Activated CD4-positive, alpha-beta T cell treated with anti-CD3 and anti-CD28 coated beads, Interleukin-2, amount 10 ng/mL, durations not matched to agents 7 days and 5 days (primary cell): ENCODE data around the gene TRIM41. TPM values are rescaled to one million over a fixed set of nuclear protein-coding genes. Genes with fewer than 3 reads are reported as not detected.

Experiments
- CTCF ChIA-PET: fragments of 350-600 bp; sonication (Branson Sonifier 250); formaldehyde crosslinking; loops from one replicate; lab custom pipeline; 2021; ENCODE audit warnings: antibody characterized with exemption; lab: Charles Lee
- POLR2A ChIA-PET: fragments of 350-600 bp; sonication (Branson Sonifier 250); formaldehyde crosslinking; loops from one replicate; lab custom pipeline; 2021; ENCODE audit warnings: antibody characterized with exemption; lab: Charles Lee
- DNase-seq: peaks from one replicate; pipeline ENCODE4 v3.0.0-alpha.2; 2020
- H3K27ac Mint-ChIP-seq: one replicate; pipeline ENCODE4 v1.8.0; 2021; ENCODE audit warnings: mild to moderate bottlenecking, moderate library complexity, mixed read lengths
- H3K27me3 Mint-ChIP-seq: one replicate; pipeline ENCODE4 v1.8.0; 2021; ENCODE audit warnings: mixed read lengths
- H3K36me3 Mint-ChIP-seq: one replicate; pipeline ENCODE4 v1.8.0; 2021; ENCODE audit warnings: low read depth, mixed read lengths
- H3K4me1 Mint-ChIP-seq: one replicate; pipeline ENCODE4 v1.8.0; 2021; ENCODE audit warnings: mixed read lengths
- H3K4me3 Mint-ChIP-seq: one replicate; pipeline ENCODE4 v1.8.0; 2021; ENCODE audit warnings: mild to moderate bottlenecking, moderate library complexity, mixed read lengths
- H3K9me3 Mint-ChIP-seq: one replicate; pipeline ENCODE4 v1.8.0; 2021; ENCODE audit warnings: mixed read lengths
- total RNA-seq, 2 experiments: library from RNA; stranded (reverse); gene quantifications; one replicate each; pipeline ENCODE4 v1.2.3, GENCODE V29; 2021

The TRIM41 gene
- total RNA-seq, 2 experiments from 2014 or later: 34.7 to 36.9 TPM

DNA sequence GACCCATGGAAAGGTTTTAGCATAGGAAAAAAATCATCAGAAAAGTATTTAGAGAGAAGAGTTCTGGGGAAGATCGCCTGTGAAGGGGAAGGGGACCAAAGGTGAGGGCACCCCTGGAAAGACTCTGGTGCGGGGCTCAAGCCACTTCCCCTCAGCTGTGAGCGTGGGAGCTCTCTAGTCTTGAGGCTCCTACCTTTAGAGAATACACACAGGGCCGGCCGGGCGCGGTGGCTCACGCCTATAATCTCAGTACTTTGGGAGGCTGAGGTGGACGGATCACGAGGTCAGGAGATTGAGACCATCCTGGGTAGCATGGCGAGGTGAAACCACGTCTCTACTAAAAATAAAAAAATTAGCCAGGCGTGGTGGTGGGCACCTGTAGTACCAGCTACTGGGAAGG is 6.9 kb downstream of the TRIM41 start:
- Mint-ChIP-seq H3K4me3 (peak overlapping the region; percentile 10), H3K36me3 (peaks cover 38% of the 10 kb centered on the region), H3K27me3 (no peaks in the 10 kb centered on the region), H3K4me1 (peaks cover 38% of the 10 kb centered on the region), H3K27ac (peak overlapping the region; percentile 43), H3K9me3 (no peaks in the 10 kb centered on the region)
- no peak for DNase-seq
- POLR2A ChIA-PET: no interaction called here
- CTCF ChIA-PET: interaction anchor here (1.2 to 2.4 kb wide), 4 partner anchors 11 to 62 kb away, joined by 3 to 10 read pairs (median 3); no protein-coding TSS in a partner anchor

DNA sequence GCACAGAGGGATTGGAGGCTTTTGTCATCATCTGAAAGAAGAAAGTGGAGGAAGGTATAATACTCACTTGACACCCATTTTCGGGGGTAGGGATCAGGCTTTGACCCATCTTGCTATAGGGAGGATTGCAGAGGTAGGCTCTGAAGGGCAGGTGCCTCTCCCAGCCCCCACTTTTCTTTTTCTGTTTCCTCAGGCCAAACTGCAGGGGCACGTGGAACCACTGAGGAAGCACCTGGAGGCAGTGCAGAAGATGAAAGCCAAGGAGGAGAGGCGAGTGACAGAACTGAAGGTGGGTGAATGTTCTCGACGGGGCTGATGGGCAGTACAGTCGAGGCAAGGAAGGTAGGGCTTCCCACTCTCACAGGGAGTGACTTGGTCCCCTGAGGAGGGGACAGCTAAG is 7.5 kb downstream of the TRIM41 start:
- CTCF ChIA-PET: interaction anchor here (1.7 to 2.4 kb wide), 2 partner anchors 8 to 10 kb away, joined by 4 to 10 read pairs; no protein-coding TSS in a partner anchor
- Mint-ChIP-seq H3K4me3 (no peak overlapping the region), H3K27me3 (no peaks in the 10 kb centered on the region), H3K9me3 (no peaks in the 10 kb centered on the region), H3K4me1 (peaks cover 33% of the 10 kb centered on the region), H3K27ac (peak overlapping the region; percentile 9), H3K36me3 (peaks cover 44% of the 10 kb centered on the region)
- POLR2A ChIA-PET: no interaction called here
- no peak for DNase-seq

DNA sequence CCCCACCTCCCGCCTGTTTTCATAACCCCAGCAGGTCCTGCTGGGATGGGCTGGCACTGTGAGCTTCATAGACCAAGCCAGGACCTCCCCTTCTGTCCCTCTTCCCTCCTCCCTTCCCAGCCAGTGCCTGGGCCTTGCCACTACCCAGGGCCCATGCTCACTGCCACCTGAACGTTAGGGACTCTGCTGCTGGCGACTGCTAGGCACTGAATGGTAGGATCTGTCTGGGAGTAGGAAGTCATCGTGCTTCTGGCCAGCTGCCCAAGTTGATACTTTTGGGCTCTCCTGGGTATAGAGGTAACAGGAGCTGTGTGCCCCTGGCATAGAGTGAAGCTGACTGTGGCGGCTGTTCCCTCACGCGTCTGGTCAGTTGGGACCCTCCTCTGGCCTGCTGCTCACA is 8.4 kb downstream of the TRIM41 start:
- Mint-ChIP-seq H3K4me3 (no peak overlapping the region), H3K4me1 (peaks cover 25% of the 10 kb centered on the region), H3K27ac (no peak overlapping the region), H3K9me3 (no peaks in the 10 kb centered on the region), H3K36me3 (peaks cover 51% of the 10 kb centered on the region), H3K27me3 (no peaks in the 10 kb centered on the region)
- ChIA-PET POLR2A (no interaction called here), CTCF (interaction anchor here (1.0 to 1.7 kb wide), 2 partner anchors 9 to 14 kb away, joined by 3 to 4 read pairs; no protein-coding TSS in a partner anchor)
- no peak for DNase-seq

DNA sequence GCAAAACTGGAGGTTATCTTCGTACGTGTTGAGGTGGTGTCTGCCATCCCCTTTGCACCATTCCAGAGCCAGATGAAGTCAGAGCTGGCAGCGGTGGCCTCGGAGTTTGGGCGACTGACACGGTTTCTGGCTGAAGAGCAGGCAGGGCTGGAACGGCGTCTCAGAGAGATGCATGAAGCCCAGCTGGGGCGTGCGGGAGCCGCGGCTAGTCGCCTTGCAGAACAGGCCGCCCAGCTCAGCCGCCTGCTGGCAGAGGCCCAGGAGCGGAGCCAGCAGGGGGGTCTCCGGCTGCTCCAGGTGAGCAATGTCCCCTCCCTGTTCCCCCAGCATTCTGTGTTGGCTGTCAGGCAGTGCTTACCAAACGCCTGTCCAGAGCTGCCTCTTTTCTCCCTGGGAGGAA is 9.5 kb downstream of the TRIM41 start:
- H3K27ac Mint-ChIP-seq: no peak overlapping the region
- ChIA-PET CTCF (interaction anchor here (1.0 to 1.1 kb wide), 4 partner anchors 9 to 14 kb away, joined by 3 to 4 read pairs (median 3); partner anchors contain the start of gene TRIM41), POLR2A (no interaction called here)
- no peaks in the 10 kb centered on the region for H3K9me3 Mint-ChIP-seq
- no peak for DNase-seq
- H3K36me3 Mint-ChIP-seq: peaks cover 61% of the 10 kb centered on the region
- H3K4me3 Mint-ChIP-seq: no peak overlapping the region
- no peaks in the 10 kb centered on the region for H3K27me3 Mint-ChIP-seq
- peaks cover 26% of the 10 kb centered on the region for H3K4me1 Mint-ChIP-seq

DNA sequence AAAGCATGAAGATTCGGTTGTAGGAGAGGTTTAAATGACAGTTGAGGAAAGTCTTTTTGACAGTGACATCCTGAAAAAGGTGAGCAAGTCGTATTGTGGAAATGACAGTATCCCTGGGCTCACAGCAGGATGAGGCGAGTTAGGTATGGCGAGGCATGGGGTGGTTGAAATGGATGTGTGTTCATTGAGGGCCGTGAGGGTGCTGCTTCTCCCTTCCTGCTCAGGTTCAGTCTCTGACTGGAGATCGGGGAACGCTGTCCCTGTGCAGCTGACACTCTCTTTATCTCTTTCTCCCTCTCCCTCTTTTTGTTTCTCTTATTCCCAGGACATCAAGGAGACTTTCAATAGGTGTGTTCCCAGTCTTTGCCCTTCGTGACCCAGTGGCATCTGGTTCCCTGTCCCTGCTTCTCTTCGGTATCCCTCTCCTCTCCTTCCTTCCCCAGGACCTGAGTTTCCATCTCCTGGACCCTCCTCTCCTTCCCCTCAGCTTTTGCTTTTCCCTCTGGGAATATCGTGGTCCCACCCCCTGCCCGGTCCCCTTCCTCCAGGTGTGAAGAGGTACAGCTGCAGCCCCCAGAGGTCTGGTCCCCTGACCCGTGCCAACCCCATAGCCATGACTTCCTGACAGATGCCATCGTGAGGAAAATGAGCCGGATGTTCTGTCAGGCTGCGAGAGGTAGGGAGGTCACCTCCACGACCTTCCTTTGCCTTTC is 10.2 kb downstream of the TRIM41 start:
- H3K4me1 Mint-ChIP-seq: peaks cover 32% of the 10 kb centered on the region
- CTCF ChIA-PET: interaction anchor here (1.0 to 1.1 kb wide), 4 partner anchors 8 to 14 kb away, joined by 3 to 4 read pairs (median 3); partner anchors contain the start of gene TRIM41
- peaks cover 68% of the 10 kb centered on the region for H3K36me3 Mint-ChIP-seq
- H3K9me3 Mint-ChIP-seq: no peaks in the 10 kb centered on the region
- no peak for DNase-seq
- POLR2A ChIA-PET: no interaction called here
- no peak overlapping the region for H3K27ac Mint-ChIP-seq
- no peak overlapping the region for H3K4me3 Mint-ChIP-seq
- no peaks in the 10 kb centered on the region for H3K27me3 Mint-ChIP-seq

DNA sequence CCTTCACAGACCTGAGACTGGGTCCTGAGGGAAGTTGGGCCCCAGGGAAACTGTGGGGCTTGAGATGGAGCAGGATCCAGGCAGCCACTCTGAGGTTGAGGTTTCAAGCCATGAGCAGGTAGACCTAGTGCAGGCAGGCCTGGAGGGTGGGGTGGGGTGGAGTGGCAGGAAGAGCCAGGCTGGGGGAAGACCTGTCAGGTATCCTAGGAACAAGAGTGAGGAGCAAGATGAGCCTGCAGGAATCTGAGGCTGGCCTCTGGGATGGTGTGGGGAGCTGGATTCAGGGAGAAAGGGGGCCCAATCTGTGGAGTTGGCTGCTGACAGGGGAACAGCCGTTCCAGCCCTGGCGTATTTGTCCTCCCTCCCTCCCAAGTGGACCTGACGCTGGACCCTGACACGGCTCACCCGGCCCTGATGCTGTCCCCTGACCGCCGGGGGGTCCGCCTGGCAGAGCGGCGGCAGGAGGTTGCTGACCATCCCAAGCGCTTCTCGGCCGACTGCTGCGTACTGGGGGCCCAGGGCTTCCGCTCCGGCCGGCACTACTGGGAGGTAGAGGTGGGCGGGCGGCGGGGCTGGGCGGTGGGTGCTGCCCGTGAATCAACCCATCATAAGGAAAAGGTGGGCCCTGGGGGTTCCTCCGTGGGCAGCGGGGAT is 10.8 kb downstream of the TRIM41 start:
- H3K9me3 Mint-ChIP-seq: no peaks in the 10 kb centered on the region
- H3K36me3 Mint-ChIP-seq: peaks cover 74% of the 10 kb centered on the region
- H3K4me1 Mint-ChIP-seq: peaks cover 36% of the 10 kb centered on the region
- no peak overlapping the region for H3K4me3 Mint-ChIP-seq
- H3K27me3 Mint-ChIP-seq: no peaks in the 10 kb centered on the region
- POLR2A ChIA-PET: interaction anchor here (1.3 to 1.4 kb wide), 2 partner anchors 10 to 42 kb away, joined by 5 to 10 read pairs; partner anchors contain the start of gene TRIM41
- CTCF ChIA-PET: interaction anchor here (1.3 kb wide), 1 partner anchor 9 kb away, joined by 3 read pairs; no protein-coding TSS in a partner anchor
- DNase-seq: no peak
- no peak overlapping the region for H3K27ac Mint-ChIP-seq

DNA sequence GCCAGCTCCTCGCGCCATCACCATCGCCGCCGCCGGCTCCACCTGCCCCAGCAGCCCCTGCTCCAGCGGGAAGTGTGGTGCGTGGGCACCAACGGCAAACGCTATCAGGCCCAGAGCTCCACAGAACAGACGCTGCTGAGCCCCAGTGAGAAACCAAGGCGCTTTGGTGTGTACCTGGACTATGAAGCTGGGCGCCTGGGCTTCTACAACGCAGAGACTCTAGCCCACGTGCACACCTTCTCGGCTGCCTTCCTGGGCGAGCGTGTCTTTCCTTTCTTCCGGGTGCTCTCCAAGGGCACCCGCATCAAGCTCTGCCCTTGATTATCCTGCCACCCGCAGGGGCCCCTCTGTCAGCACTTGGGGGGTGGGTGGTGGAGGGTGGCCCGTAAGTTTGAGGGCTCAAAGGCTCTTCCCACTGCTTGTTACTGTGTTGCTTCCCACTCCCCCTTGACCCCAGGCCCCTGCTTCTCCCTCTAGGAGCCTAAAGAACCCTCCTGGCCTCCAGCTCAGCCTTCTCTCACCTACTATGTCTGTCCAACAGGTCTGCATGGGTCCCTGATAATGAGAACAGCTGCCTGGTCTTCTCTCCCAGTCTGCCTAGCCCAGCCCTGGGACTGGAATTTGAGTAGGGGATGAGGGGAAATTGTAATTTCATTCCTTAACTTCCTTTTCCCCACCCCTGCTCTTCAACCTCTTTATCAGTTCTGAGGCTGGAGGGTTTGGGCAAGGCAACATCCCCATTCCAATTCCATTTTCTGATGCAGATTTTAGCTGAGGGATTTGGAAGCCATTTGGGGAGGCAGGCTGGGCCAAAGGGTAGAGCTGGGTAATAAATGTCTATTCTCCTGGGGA is 11.6 kb downstream of the TRIM41 start:
- DNase-seq: no peak
- H3K27ac Mint-ChIP-seq: peak overlapping the region; percentile 9
- CTCF ChIA-PET: interaction anchor here (1.3 kb wide), 1 partner anchor 8 kb away, joined by 3 read pairs; no protein-coding TSS in a partner anchor
- H3K4me3 Mint-ChIP-seq: no peak overlapping the region
- POLR2A ChIA-PET: interaction anchor here (1.3 to 1.4 kb wide), 2 partner anchors 11 to 43 kb away, joined by 5 to 10 read pairs; partner anchors contain the start of gene TRIM41
- H3K36me3 Mint-ChIP-seq: peaks cover 75% of the 10 kb centered on the region
- H3K9me3 Mint-ChIP-seq: no peaks in the 10 kb centered on the region
- H3K27me3 Mint-ChIP-seq: no peaks in the 10 kb centered on the region
- peaks cover 36% of the 10 kb centered on the region for H3K4me1 Mint-ChIP-seq

DNA sequence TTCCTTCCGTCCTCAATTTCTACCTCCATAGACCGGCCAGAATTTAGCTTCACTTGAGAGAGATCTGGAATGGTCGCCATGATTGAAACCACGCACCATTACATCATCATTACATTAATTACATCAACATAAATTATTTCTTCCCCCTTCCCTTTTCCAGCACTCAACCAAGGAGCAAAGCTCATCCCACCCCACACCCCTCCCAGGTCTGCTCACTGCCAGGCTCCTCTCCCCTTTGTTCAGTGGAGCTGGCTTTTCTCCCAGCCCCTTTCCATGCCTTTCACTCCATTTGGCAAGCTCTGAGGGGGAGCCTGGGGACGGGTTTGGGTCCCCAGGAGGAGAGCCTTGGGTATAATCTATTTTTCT is 12.2 kb downstream of the TRIM41 start:
- Mint-ChIP-seq H3K36me3 (peaks cover 79% of the 10 kb centered on the region), H3K4me1 (peaks cover 33% of the 10 kb centered on the region), H3K27ac (peak overlapping the region; percentile 9), H3K27me3 (no peaks in the 10 kb centered on the region), H3K9me3 (no peaks in the 10 kb centered on the region), H3K4me3 (no peak overlapping the region)
- POLR2A ChIA-PET: interaction anchor here (1.3 to 1.4 kb wide), 2 partner anchors 11 to 44 kb away, joined by 5 to 10 read pairs; partner anchors contain the start of gene TRIM41
- DNase-seq: no peak
- CTCF ChIA-PET: no interaction called here

DNA sequence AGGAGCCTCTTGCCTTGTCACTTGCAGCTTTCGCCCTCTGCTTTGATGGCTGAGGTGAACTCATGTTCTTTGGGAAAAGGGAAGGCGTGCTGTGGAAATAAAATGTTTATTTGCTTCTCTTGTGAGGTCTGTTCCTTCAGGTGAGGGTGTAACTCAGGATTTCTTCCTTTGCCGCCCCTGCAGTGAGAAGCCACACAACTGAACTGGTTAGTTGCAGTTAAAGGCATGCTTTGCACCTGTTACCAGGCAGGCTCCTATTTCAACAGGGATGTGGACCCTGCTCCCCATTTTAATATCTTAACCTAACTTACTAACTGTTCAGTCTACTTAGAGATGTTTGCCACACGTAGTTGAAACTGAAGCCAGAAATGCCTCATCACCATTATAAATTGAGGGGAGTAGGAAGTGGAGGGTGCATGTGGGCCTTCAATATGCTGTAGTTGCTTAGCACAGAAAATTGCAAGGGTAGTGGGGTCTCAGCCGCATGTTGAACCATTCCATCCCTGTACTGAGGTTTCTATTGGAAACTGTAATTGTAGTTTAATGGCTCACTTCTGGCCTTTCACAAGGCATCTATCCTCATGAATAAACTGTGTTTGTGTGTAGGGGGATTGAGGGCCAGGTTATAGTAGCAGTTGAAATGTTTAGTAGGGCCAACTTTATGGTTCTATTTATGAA is 12.7 kb downstream of the TRIM41 start:
- no peak overlapping the region for H3K4me3 Mint-ChIP-seq
- peaks cover 77% of the 10 kb centered on the region for H3K36me3 Mint-ChIP-seq
- POLR2A ChIA-PET: interaction anchor here (1.4 kb wide), 1 partner anchor 12 kb away, joined by 10 read pairs; the partner anchor contains the start of gene TRIM41
- CTCF ChIA-PET: no interaction called here
- peaks cover 31% of the 10 kb centered on the region for H3K4me1 Mint-ChIP-seq
- H3K27me3 Mint-ChIP-seq: no peaks in the 10 kb centered on the region
- DNase-seq: no peak
- H3K9me3 Mint-ChIP-seq: no peaks in the 10 kb centered on the region
- peak overlapping the region; percentile 13 for H3K27ac Mint-ChIP-seq

DNA sequence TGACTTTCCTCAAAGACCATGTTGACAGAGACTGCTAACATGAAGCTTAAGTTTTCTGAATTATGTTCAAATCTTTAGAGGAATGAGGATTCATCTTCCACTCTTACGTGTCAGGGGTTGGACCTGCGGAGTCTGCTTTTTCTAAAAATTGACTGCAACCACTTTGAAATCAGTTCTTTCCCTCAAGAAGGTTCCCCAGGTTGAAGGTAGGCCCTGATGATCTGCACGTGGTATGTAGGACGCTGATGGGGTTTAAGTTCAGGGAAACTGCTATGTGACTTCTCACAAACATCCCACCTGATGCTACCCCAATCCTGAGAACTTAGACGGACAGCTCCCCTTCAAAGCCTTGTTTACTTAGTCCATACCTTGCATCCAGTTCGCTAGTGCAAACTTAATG is 13.4 kb downstream of the TRIM41 start:
- DNase-seq: no peak
- no peaks in the 10 kb centered on the region for H3K9me3 Mint-ChIP-seq
- no peak overlapping the region for H3K27ac Mint-ChIP-seq
- ChIA-PET CTCF (interaction anchor here (0.6 kb wide), 1 partner anchor 70 kb away, joined by 3 read pairs; no protein-coding TSS in a partner anchor), POLR2A (no interaction called here)
- H3K4me3 Mint-ChIP-seq: no peak overlapping the region
- H3K4me1 Mint-ChIP-seq: peaks cover 35% of the 10 kb centered on the region
- H3K27me3 Mint-ChIP-seq: no peaks in the 10 kb centered on the region
- H3K36me3 Mint-ChIP-seq: peaks cover 78% of the 10 kb centered on the region

DNA sequence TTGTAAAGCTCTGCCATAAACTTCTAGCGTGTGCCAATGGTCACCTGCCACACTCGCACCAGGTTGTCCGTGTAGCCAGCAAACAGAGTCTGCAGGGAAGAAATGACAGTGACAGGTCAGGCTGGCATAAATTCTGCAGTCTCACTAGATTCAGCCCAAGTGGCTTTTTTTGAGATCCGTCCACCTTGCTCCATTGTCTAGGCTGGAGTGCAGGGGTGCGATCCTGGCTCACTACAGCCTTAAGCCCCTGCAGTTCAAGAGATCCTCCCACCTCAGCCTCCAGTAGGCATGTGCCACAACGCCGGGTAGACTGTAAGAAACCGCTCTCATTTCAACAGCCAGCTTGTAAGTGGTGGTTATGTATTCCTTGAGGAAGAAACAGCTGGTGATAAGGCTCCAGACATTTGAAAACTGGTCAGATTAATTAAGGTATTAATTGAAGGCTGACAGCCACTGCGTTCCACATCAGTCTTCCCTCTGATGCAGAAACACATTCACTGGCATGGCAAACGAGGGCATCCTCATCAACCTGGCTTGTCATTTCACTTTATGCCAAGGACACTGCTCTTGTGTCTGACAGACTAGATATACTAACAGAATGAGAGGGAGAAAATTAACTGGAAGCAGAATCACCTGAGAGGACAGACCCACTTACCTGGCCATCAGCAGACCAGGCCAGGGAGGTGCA is 14.0 kb downstream of the TRIM41 start:
- H3K4me1 Mint-ChIP-seq: peaks cover 39% of the 10 kb centered on the region
- ChIA-PET CTCF (interaction anchor here (0.6 kb wide), 1 partner anchor 71 kb away, joined by 3 read pairs; no protein-coding TSS in a partner anchor), POLR2A (no interaction called here)
- H3K27ac Mint-ChIP-seq: no peak overlapping the region
- DNase-seq: no peak
- no peak overlapping the region for H3K4me3 Mint-ChIP-seq
- H3K9me3 Mint-ChIP-seq: no peaks in the 10 kb centered on the region
- no peaks in the 10 kb centered on the region for H3K27me3 Mint-ChIP-seq
- H3K36me3 Mint-ChIP-seq: peaks cover 81% of the 10 kb centered on the region
